ENCODE results near the gene LYVE1. TPM values are rescaled to one million over a fixed set of nuclear protein-coding genes. Genes with fewer than 3 reads are reported as not detected.

Gene LYVE1
- total RNA-seq, 1 experiment from 2014 or later, result 0.15 TPM

DNA sequence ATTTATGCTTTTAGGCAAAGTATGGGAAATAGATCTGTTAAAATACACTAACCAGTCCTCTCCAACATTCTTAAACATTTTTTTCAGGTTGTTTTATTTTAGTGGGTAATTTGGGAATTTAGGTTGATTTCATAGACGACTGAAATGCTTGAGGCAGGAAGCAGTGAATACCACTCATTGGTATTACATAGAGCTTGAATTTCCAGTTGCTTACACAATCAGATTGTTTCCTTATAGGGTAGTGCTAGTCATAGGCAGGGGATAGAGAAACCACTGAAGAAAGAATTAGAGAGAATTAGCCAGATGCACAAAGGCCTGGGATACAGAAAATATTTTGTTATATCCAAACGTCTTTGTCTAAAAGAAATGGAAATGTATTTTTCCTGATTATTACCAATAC, 23.9 kb upstream of the LYVE1 start:
- peak; percentile 91 for DNase-seq (ENCODE audit: low read depth)

DNA sequence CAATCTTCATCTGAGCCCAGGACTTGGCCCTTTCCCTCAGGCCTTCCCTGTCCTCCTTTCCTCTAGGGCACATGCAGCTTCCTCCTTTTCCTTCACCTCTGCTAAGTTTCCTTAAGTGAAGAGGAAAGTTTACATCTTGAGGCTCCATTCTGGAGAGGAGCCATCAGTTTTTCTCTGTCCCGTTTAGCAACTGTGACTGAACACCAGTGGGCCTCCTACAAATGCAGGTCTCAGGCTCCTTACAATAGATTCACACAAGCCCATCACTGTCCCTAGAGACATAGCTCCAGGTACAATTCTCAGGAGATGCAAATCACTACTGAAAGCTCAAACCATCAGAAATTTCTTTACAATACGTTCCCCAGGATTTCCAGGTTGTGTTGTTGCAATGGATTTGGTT, 23.3 kb upstream of the LYVE1 start:
- no peak for DNase-seq (ENCODE audit: low read depth)

DNA sequence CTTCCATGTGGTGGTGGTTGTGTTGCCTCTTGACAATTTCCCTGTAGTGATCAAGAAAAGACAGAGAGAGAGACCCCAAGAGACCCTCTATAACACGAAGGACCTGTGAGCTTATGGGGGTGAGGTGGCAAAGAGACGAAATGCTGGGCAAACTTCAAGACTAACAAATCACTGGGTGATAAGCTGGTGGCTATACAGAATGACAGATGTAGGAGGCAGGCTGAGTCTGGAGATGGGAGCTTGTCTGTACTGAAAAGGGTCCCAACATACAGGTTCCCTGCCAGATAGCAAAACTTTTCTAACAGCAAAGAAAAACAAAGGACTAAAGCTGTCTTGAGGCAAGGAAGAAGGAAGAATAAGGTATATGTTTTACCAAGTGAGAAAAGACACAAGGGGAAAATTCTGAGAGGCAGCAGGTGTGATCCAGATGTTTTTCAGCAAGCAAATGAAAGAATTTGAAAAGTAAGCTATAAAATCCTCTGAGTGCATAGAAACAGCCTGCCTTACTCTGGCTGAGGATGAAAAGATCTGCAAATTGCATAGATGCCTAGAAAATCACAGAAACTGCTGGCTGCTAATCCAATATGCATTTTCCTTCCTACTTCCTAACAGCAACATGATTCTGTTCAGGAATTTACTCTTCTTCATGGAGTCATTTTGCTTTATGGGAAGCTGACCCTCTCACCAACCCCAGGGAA, 21.9 kb upstream of the LYVE1 start:
- no peak for DNase-seq (ENCODE audit: low read depth)

DNA sequence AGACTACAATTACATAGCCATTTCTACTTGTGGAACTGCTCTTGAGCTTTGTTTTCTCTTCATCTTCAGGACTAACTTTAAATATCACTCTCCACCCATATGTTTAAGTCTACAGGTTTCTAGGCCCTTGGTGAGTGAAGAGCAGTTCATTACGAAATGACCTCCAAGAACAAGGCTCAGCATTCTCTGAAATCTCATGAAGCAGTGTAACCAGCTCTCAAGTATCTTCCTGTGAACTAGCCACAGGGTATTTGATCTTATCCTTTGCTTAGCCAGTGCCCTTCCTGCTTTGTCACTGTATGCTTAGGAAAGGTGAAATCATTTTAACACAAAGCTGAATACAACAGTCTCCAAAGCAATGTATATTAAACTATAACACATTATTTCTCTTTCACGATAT, 20.4 kb upstream of the LYVE1 start:
- DNase-seq (ENCODE audit: low read depth), result peak; percentile 38

DNA sequence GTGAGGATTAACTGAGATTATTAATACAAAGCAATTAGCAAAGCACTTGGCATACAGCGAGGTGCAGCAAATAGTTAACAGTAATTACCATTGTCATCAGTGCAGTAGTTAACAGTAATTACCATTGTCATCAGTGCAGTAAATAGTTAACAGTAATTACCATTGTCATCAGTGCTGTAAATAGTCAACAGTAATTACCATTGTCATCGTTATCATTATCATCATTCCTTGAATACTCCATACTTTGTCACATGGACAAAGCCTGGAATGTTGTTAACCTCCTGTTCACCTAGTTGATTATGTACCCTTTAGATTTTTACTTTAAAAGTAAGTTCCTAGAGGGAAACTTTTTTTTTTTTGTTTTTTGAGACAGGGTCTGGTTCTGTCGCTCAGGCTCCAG, 19.5 kb upstream of the LYVE1 start:
- no peak for DNase-seq (ENCODE audit: low read depth)

DNA sequence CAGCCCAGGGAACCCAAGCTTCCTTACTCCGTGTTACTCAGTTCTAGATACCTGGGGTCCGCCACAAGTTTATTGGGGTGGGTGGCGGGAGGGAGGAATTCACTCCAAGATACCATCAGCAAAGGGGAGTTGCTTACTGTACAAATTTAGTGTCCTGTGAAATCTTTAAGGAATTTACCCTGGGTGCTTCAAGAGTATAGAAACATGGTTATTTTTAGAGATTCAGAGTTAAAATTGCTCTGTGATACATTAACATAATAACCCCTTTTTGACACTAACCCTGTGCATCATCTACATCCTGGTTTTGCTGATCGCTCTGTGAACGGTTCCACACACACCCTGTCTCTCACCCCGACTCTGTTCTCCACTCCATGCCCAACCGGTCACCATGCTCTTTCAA, 18.9 kb upstream of the LYVE1 start:
- DNase-seq (ENCODE audit: low read depth), result no peak

DNA sequence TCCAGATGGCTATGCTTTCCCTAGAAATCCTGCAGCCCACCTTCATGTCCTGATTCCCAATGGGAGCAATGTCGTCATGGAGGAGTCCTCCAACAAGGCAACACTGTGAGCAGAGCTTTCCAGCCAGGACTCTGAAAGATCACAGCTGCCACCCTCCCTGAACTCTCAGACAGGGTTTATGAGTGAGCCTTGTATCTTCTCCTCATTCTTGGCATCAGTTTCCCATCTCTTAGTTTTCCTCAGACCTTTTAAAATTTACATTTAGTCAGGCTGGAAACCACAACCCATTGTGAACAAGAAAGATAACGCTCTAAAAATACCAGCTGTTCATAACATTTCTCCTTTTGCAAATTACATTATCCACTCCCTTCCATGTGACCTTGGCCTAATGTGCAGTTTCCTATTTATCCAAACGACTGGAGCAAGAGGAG, 15.6 kb upstream of the LYVE1 start:
- DNase-seq (ENCODE audit: low read depth), result peak; percentile 50

DNA sequence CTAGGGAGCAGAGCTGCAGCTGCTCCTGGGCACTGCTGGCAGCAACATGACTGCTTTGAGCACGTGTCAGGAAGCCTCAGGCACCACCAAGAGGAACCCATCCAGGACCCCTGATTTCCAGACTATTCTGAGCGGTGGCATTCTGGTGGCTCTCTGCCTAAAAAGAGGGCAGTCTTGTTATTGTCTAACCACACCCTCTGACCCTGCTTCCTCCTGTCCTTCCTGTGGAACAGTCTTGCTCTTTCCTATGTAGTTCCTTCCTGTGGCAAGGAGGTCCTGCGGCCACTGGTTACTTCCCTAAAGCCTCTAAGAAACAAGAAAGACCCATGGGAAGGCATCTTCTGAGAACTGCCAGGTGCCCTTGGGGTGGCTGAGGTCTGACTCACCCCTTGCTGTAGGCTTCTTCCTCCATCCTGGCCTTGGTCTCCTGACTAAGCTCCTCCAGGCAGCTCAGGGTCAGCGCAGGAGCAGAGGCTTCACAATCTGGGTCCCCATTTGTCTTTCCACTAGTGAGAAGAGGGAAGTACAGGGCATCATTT, 13.1 kb upstream of the LYVE1 start:
- DNase-seq (ENCODE audit: low read depth), result peak; percentile 73

DNA sequence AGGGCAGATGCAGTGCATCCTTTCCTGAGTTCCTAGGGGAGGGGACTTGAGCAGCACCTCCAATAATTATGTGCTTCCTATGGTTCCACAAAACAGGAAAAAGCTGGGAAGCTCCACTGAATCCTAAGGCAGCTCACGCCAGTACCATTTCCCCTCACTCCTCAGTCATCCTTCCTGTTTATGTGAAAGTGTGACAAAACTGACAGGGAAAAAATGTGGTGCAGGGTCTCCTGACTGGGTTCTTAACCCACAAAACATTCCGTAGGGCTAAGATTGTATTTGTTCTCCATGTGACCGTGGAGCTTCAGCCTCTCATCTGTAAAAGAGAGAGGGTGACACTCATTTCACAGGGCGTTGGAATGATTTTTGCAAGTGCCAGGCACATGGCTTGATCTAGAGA, 12.2 kb upstream of the LYVE1 start:
- no peak for DNase-seq (ENCODE audit: low read depth)

DNA sequence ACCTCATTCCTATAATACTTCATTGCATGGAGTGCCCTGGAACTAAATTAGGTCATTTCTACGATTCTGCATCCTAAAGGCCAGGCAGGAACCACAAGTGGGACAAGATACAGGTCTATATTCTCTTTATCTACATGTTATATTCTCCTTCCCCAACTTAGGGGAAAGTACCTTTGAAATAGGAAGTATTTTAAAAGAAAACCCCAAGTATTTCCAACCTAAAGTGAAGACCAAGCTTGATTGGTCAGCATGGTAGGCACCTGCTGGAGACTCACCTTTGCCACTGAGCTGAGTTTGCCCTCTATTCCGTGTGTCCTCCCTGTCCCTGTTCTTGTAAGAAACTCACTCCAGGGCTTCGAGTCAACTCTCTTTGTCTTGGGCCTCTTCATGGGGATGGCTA, 11.2 kb upstream of the LYVE1 start:
- no peak for DNase-seq (ENCODE audit: low read depth)

DNA sequence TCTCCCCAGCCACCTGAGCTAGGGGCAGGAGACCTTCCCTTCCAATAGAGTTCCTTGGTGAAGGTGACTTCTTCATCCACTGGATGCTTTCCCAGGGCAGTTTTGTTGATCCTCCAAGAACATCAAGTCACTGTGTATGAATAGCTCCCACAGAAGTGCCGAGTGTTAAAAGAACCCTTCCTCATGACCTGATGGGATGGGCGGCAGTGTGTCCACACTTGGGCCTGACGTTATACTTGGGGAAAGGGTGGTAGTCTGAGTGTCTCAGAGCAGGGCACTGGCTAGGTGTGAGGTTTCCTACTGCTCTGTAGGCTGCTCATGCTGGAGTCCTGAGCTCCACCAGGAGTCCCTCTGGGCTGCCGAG, 7.6 kb upstream of the LYVE1 start:
- no peak for DNase-seq (ENCODE audit: low read depth)

DNA sequence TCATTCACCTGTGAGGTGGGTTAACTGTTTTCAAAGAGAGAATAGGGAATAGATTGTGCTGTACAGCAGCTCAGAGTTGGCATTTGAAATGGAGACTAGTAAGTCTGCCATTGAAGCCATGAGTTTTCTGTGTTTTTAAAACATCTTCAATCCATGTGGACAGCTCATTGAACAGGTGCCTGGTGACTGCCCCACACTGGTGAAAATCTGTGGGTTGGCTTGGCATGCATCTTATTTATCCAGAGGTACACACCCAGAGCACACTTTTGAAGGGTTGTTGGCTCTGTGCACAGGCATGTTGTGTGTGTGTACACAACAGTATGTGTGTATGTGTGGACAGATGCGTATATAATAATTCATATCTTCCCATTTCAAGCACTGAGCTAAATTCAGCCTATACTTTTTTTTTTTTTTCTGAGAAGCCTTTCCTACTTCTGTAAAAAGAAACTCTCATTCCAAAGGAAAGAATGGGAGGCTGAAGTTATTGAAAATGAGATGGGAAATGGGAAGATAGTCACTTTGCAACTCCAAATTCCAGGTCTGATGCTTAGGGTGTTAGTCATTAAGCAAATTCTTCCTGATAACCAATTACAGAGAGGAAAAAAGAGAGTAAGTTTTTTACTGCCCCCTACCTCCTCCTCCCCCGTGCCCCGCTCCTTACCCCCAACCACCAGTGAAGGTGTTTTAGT, 7.0 kb upstream of the LYVE1 start:
- no peak for DNase-seq (ENCODE audit: low read depth)

DNA sequence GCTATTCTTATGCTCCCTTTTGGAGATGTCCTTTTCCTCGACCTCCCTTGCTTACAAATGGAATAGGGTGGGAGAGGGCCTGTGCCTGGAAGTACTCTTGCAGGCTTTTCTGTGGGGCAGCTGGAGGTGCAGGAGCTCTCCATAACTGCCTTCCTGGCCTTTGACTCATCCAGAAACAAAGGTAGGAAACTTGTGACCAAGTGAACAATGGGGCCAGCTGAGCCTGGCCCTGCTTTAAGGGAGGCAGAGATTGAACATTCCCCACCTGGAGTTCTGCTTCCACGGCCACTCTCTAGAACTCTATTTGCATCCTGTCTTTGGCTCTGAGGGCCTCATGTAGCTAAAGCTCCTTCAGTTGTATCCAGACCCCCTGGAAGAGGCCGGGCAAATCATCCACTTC, 5.1 kb upstream of the LYVE1 start:
- DNase-seq (ENCODE audit: low read depth), result no peak

DNA sequence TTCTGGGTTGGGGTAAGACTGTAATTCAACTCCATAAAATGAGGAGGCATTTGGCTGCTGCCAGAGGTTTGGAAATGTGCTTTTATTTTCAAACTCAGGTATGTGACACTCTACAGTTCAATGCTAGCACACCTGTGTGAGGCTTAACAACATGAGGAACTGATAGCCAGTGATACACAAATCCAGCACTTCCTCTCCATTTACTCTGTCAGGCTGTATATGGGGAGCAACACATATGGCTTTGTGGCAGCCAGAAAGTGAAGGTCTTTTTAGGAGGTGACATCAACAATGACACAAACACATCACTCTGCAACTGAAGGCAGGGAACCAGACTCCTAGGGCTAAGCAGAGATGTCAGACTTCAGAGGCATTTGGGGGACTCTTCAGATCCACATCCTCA, 4.6 kb upstream of the LYVE1 start:
- DNase-seq (ENCODE audit: low read depth), result no peak

DNA sequence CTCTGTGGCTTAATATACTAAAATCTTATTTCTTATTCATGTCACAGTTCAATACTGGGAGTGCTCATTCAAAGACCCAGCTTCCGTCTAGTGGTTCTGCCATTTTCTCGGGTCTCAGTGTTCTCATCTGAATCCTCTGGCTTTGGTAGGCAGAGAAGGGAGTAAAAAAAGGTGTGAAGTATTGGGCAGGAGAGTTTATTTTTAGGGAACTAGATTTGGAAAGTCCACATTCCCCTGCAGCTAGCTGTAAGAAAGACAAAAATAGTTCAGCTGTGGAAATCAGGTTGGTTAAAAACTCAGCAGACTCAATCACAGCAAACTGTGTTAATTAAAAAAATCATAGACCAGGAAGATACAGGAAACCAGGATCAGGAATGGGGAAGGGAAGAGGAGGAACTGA, 4.1 kb upstream of the LYVE1 start:
- DNase-seq (ENCODE audit: low read depth), result no peak

DNA sequence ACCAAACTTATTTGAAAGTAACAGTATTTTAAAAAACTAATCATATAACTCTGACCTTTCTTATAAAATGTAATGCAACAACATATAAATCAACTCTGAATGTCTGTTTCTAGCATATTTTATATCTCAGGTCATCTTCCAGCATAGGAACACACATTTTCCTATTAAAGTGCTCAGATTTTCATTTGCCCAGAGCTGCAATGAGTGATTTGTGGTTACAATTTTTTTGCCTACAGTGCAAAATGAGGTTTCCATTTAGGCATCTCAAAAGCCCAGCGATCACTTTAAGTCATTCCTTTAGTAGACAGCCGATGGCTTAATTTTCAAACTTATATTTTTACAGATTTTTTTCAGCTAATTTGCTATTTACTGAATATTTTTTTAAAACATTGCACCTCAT, 1.0 kb downstream of the LYVE1 start:
- no peak for DNase-seq (ENCODE audit: low read depth)

DNA sequence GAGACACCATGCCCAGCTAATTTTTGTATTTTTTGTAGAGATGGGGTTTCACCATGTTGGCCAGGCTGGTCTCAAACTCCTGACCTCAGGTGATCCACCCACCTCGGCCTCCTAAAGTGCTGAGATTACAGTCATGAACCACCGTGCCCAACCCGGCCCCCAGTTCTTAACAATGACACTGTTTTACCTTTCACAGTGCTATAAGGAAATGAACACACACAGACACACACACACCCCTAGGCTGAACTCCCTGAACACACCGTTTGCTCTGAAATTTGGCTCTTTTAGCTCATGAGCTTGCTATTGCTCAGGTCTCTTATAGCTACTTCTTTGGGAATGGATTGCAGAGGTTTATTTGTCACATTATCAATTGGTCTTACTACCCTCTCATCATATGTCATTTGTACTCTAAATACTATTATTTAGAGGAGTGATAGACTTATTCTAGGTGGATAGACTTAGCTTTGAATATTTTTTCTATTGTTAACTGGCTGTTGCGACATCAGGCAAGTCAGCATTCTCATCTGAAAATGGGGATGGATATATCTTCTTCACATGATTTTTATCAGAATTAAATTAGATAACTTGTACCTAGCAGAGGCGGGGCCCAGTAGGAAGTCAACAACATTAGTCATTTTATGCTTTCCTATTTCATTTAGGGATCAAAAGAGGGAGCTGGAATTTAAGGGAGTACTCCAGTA, 2.1 kb downstream of the LYVE1 start:
- DNase-seq (ENCODE audit: low read depth), result no peak

DNA sequence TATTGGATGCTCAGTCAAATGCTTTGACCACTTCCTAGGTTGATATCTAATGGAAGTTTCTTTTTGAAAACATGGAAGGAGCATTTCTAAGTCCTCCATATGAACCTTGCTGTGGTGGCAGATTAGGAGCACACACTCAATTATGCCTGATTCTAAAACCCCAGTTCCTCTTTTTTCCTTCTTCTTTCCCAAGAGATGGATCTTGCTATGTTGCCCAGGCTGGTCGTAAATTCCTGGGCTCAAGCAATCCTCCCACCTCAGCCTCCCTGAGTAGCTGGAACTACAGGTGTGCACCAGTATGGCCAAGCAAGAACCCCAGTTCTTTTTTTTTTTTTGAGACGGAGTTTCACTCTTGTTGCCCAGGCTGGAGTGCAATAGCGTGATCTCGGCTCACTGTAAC, 3.0 kb downstream of the LYVE1 start:
- no peak for DNase-seq (ENCODE audit: low read depth)

DNA sequence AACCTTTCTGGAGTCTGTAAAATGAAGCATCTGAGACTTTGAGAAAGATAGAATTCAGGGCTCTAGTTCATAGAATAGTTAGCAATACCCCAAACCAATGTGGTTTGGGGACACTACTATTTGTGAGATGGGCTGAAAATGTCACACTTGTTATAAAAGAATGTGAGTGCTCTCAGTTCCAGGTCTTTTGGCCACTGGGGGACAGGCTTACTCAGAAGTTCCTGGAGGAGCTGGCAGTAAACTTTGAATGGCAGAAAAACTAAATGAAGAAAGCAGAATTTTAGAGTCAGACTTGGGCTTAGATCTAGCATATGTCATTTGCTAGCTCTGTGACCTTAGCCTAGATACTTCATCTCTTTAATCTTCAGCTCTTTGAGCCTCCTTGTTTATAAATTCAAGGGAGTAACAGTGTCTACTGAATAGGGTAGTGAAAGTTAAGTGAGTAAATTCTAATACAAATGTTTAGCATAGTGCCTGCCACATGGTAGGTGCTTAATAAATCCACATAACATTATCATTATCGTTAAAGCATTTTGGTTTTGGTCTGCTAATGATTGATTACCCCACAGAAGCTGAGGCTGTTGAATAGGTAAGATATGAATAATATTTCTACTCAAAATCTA, 3.7 kb downstream of the LYVE1 start:
- DNase-seq (ENCODE audit: low read depth), result peak; percentile 41

DNA sequence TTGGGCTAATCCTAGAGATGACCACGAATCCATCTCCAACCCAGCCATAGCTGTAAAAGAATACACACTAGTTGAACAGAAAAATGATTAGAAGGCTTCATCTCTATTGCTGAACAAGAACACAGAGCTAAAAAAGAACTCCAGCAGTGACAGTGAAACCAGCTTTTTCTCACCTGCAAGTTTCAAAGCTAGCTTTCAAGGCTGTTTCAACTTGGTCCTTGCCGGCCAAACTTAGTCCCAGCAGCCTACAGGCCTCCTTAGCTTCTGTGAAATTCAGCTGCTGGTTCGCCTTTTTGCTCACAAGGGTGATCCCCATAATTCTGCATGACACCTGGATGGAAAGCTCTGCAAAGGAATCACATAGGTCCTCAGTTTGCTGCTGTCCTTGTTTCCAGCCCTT, 4.4 kb downstream of the LYVE1 start:
- DNase-seq (ENCODE audit: low read depth), result no peak

DNA sequence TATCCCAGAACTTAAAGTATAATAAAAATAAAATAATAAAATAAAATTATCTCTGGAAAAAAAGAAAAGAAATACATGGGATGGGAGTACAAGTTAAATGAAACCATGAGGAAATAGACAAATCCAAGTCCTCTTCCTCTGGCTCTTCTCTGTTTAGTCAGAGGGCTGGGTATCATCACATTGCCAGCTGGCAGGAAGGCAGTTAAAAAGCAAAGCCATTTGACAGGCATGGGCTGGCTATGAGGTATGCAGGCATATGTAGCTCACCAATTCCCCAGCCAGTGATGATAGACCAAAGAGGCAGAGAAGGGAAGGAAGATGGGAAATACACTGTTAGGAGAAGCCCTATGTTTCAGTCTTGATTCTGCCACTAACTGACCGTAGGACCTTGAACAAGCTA, 6.5 kb downstream of the LYVE1 start:
- DNase-seq (ENCODE audit: low read depth), result no peak

DNA sequence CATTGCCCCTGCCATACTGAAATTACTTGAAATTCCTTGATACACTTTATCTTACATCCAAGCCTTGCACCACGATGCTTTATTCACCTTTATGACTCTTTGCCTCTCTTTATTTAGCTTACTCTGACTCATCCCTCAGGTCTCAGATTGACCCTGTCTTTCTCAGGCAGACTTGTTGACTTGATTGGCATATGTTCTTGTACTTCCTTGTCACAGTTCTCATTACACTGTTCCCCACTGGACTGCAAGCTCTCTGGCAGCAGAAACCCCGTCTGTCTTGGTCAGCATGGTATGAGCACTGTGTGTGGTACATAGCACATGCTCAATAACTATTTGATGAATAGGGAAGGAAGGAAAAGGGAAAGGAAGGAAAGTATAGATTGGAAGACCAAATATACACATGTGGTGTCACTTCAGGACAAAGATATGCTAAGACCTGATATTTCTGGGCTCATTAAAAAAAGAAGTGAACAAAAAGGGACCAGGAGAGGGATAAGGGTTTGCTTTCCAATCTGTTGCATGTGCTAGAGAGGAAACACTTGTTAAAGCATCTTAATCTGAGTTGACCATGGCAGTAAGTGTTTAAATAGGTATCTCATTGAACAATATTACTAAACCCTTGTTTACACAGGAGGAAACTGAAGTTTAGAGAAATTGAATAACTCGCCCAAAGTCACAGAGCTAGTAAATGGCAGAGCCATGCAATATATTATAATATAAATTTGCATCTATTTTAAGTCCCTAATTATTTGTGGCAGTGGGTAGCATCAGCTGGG, 7.2 kb downstream of the LYVE1 start:
- DNase-seq (ENCODE audit: low read depth), result peak; percentile 50
